ENCODE measurements around the gene CCDC142. TPM values are rescaled to one million over a fixed set of nuclear protein-coding genes. Genes with fewer than 3 reads are reported as not detected.
"Not testable (repeated sequence)": the region's sequence is repeated elsewhere in the genome, so short reads cannot be mapped to it uniquely, and the experiment has no call there.

Gene CCDC142
- total RNA-seq, 1 donor from 2014 or later, result 6.6 TPM

DNA sequence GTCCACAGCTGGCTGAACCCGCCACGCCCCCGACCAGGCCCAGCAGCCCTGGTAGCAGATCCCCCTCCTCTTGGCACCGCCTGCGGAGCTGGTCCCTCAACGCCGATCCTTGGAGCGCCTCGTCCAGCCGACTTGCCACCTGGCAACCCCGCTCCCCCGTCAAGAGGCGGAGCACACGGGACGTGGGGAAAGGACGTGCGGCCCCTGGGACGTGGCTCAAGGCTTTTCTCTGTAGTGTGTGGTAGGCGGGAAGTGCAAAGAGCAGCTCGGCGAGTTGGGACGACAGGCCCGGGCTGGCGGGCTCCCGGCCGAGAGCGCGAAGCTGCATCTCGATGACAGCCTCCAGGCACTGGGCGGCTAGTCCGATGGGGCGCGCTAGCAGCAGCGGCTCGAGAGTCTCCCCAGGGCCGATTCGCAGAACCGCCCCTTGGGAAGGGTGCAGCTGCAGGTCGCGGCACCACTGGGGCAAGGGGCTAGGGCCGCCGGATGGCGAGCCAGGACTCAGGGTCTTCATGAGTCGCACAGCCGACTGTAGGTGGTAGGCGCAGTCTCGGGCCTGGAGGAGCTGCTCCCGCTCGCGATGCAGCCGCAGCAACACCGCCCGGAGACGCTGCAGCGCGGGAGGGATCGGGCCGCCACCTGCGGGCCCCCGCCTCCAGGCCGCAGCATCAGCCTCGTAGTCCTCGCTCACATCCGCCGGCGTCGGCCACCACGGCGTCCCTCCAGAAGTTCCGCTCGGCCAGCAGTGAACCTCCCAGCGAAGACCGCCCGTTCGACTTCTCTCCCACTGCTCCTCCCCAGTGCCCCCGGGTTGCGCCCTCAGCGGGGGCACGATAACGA, 617 bp downstream of the CCDC142 start:
- peak; percentile 67 for ATAC-seq
- DNase-seq, result peak; percentile 79
- intact Hi-C loops (cut with micrococcal nuclease), result loop anchor here (5.0 kb wide), 1 partner anchor 105 kb away; no protein-coding TSS in a partner anchor

DNA sequence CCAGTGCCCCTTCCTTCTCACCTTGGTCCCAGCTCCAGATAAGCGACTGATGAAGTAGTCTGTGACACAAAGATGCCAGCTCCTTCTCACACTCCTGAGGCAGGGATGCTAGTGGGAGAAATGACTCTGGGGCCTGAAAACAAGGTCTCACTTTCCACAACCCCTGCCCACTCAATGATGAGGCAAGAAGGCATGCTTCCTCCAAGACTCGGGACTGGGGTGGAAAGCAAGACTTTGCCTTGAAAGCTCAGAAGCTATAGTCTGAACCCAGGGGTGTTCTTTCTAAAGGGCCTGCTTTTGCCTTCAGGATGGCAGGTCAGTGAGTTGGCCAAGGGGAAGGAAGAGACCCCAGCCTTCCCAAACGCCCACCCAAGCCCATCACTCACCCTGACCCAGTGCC, 1.4 kb downstream of the CCDC142 start:
- DNase-seq, result peak; percentile 0
- ATAC-seq, result no peak
- intact Hi-C loops (cut with micrococcal nuclease), result loop anchor here (5.0 kb wide), 1 partner anchor 106 kb away; no protein-coding TSS in a partner anchor

DNA sequence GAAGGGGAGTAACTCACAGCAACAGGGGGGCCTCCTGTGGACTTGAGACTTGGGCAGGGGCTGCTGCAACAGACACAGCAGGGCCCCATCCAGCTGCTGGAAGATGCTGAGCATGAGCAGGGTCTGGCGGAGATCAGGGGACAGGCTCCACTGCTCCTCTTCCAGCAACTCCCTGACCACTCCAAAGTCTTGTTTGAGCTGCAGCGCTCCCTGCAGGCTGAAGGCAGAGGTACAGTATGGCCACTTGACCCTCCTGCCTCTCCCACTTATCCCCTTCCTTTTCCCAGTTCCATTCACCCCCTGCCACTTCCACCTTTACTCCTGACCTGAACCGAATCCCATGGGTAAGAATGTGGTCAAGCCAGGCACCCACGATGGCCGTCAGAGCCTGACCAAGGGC, 7.9 kb downstream of the CCDC142 start:
- no peak for DNase-seq
- ATAC-seq, result no peak
- intact Hi-C loops (cut with micrococcal nuclease), result no loop called here

DNA sequence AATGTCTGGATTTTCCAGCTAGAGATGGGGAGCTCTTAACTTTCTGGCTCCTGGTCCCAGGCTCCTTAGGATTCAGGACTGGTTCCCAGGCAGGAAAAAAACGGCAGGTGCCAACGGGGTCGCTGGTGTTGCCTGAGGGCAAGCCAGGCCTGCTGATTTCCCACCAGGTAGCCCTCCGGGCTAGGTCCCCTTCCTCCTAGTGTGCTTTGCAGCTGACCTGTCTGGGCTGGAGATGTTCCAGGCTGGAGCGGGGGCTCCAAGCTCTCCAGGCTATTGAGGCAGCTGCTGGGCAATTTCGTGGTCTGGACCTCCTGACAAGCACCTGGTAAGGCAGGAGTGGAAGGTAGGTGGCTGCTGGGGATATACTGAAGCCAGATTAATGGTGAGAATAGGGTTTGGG, 8.3 kb downstream of the CCDC142 start:
- ATAC-seq, result no peak
- no peak for DNase-seq
- intact Hi-C loops (cut with micrococcal nuclease), result no loop called here

DNA sequence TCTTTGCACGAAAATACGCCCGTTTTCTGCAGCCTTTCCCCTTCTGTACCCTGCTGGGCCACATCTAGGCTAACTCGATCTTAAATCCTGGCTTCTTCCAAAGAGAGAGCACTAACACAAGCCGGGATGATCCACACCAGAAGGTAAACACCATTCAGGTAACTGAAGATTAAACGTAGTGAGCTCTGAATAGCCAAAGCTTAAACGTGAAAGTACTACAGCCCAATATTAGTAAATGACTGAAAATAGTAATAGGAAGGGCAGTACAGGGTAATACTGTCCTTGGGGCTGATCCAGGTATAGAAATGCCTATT, 9.9 kb downstream of the CCDC142 start:
- ATAC-seq, result peak; percentile 5

DNA sequence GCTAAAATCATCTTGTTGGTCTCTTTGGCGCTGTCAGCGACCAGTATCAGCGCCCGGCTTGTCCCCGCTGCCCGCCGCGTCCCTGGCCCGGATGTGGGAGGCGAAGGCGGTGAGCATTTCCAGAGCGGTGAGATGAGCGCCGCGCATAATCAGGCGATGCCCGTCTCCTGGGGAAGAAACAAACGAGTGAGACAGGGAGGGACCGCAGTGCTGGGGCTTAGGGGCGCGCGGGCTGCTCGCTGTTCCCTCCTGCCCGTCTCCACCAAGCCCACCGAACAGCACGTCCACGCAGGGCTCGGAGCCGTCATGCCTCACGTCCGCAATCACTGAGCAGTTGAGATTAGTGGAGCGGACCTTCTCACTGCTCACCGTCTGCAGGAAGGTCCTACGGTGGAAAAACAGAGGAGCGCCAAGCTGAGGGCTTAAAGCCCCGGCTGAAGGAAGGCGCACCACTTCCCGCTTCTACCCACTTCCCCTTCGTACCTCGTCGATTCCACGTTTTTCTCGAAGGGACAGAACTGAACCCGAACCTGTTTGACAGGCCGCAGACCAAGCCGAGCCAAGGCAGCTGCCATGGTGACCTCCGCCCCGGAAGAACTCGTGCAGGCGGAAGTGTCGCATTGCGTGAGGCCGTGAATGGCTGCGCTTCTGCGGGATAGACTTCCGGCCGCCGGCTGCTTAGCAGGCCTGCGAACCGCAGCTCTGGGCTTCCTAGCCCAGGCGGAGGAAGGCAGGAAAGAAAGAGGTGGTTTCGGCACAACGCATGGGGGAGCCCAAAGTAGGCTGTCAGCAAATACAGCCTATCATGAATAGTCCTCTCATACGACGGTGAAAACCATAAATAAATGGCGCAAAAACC, 10.5 kb downstream of the CCDC142 start, which contains the start of gene MRPL53:
MRPL53 (minus strand) TSS at position 595 of the 859 bp plus-strand sequence; CDS start at position 575, 20 bp downstream.
- intact Hi-C loops (cut with micrococcal nuclease), result no loop called here
- DNase-seq (peak; percentile 97), ATAC-seq (peak; percentile 95)

More for the DNA sequence above, 9.9 kb downstream of the CCDC142 start:
- DNase-seq, result no peak
- intact Hi-C loops (cut with micrococcal nuclease), result no loop called here

DNA sequence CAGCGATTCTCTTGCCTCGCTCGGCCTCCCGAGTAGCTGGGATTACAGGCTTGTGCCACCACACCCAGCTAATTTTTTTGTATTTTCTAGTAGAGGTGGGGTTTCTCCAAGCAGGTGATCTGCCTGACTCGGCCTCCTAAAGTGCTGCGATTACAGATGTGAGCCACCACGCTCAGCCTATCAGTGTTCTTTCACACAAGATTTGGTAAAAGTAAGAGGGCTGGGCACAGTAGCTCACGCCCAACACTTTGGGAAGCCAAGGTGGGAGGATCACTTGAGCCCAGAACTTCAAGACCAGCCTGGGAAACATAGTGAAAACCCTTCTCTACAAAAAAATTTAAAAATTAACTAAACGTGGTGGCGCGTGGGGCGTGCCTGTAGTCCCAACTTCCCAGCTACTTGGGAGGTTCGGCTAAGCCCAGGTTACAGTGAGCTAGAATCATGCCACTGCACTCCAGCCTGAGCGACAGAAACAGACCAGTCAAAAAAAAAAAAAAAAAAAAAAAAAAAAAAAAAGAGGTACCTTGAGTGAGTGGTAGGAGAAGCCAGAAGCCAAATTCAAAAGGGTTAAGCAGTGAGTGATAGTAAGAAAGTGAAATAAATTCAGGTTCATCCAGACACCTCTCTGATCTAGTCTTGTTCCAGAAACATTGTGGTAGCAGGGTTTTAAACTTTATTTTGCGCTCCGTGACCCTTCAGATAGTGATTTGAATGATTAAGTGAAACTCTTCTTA, 11.3 kb downstream of the CCDC142 start:
- intact Hi-C loops (cut with micrococcal nuclease), result no loop called here
- ATAC-seq (no peak), DNase-seq (no peak)

DNA sequence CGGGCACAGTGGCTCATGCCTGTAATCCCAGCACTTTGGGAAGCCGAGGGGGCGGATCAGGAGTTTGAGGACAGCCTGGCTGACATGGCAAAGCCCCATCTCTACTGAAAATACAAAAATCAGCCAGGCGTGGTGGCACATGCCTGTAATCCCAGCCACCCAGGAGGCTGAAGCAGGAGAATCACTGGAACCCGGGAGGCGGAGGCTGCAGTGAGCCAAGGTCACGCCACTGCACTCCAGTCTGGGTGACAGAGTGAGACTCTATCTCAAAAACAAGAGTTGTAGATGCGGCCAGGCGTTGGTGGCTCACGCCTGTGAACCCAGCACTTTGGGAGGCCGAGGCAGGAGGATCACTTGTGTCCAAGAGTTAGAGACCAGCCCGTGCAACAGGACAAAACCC, 12.1 kb downstream of the CCDC142 start:
- ATAC-seq; intact Hi-C loops (cut with micrococcal nuclease); DNase-seq: not testable (repeated sequence)

DNA sequence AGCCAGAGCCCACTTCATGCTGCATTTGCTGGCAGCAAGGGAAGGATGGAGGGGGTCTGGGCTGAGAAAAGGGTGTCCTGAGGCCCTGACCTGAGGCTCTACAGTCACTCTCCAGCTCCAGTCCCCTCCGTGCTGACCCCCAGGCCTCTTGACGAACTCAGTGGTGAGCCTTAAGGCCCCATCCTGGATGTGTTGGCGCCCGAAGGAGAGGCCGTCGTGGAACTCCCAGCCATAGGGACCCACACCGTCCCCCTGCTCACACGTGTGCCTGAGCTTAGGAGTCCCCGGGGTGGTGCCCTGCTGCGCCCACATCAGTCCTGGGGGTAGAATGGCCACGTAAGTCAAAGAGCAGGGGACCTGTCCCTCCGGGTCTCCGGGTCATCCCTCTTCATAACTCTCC, 18.4 kb downstream of the CCDC142 start:
- intact Hi-C loops (cut with micrococcal nuclease), result no loop called here
- DNase-seq (no peak), ATAC-seq (peak; percentile 1)

DNA sequence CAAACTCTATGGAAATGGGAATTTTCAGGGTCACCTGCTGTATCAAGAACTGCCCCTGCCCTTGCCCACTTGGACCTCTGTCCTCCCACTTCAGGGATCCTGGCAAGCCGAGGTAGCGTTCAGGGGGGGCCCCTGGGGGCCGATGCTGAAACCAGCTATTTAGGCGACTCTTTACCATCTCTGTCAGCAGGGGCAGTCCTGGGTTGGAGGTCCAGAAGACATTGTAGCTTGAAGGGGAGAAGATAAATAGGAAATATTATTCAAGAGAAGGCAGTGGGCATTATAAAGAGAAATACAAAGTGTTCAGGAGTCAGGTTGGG, 20.1 kb downstream of the CCDC142 start:
- intact Hi-C loops (cut with micrococcal nuclease), result no loop called here
- DNase-seq (no peak), ATAC-seq (no peak)

DNA sequence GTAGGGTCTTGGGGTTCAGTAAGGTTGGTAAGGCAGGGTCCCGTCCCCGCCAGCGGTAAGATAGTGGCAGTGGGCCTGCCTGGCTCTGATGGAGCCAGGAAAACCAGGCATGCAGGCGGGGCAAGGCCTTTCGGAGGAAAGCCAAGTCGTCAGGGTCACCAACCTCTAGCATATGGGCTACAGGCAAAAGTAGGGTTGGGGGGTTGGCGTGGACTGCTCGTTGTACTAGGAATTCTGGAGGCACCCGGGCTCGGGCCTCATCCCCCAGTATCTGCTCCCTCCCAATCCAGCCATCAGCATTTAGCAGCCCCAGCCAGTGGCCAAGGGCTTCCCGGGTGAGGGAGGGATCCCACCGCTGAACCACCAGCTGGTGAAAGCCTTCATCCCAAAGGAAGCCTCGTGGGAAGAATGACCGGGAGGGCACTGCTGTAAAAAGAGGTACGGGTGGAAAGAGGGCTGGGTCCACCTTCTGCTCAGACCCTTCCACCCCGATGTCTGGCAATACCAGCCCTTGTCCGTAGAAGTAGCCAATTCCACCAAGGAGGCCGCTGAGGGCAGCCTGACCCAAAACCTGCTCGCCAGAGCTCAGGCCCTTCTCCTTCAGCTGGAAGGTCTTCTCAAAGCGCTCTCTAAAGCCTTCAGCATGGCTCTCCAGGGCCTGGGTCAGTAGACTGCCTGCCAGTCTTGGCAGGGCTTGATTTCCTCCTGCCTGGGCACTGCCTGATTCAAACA, 20.6 kb downstream of the CCDC142 start:
- intact Hi-C loops (cut with micrococcal nuclease), result no loop called here
- no peak for ATAC-seq
- DNase-seq, result no peak

DNA sequence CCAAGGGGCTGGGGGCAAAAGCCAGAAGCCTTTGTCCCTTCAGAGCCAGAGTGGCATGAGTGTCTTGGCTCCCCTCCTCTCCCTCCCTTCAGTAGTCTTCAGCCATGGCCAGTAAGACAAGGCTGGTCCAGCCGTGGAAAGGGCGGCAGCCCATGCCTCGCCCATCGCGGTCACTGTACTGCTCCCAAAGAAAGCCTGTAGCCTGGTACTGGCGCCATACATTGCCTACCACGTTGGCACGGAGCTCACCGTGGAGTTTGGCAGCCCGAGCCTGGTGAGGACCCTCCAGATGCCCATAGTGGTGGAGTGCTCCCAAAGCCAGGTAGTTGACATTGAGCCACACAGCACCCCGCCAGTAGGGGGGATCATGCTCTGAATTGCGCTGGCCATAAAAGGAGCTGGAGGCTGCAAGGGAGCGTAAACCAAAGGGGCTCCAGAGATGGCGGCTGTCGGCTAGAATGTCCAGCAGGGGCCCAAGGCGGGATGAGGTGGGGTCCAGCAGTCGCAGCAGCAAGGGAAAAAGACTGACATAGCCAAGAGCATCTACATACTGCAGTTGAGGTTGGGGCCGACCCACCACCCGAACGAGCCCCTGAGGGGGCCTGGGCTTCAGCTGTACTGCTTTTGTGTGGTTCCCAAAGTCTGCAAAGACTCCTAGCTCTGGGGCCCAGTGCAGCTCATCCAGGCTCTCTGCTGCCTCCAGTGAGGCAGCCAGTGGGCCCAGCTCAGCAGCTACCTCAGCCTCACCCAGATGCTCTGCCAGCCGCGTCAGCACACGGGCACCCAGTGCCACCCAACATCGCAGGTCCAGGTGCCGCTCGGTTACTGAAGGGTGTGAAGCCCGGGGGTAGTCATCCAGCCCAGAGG, 21.4 kb downstream of the CCDC142 start:
- intact Hi-C loops (cut with micrococcal nuclease), result no loop called here
- ATAC-seq (no peak), DNase-seq (no peak)

DNA sequence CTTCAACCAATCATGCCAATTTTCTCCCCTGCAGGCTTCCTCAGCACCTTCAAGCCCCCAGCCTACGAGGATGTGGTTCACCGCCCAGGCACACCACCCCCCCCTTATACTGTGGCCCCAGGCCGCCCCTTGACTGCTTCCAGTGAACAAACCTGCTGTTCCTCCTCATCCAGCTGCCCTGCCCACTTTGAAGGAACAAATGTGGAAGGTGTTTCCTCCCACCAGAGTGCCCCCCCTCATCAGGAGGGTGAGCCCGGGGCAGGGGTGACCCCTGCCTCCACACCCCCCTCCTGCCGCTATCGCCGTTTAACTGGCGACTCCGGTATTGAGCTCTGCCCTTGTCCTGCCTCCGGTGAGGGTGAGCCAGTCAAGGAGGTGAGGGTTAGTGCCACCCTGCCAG, 22.6 kb downstream of the CCDC142 start:
- intact Hi-C loops (cut with micrococcal nuclease), result not testable (repeated sequence)

DNA sequence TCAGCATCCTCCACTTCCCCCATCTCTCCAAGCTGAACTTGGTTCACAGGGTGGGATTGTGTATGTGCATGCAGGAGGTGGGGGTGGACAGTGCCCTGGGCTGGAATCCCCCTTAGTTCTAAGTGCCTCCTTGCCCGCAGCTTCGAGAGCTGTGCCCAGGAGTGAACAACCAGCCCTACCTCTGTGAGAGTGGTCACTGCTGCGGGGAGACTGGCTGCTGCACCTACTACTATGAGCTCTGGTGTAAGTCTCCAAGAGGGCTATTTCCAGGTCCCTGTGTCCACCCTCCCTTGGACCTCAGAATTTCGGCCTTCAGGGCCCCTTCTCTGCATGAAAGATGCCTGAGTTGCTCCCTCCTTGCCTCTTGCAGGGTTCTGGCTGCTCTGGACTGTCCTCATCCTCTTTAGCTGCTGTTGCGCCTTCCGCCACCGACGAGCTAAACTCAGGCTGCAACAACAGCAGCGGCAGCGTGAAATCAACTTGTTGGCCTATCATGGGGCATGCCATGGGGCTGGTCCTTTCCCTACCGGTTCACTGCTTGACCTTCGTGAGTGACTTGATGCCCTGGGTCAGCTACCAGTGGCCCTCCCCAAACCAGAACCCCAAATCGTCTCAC, 23.2 kb downstream of the CCDC142 start:
- ATAC-seq, result not testable (repeated sequence)

More for the DNA sequence above, 22.6 kb downstream of the CCDC142 start:
- DNase-seq, ATAC-seq: not testable (repeated sequence)

DNA sequence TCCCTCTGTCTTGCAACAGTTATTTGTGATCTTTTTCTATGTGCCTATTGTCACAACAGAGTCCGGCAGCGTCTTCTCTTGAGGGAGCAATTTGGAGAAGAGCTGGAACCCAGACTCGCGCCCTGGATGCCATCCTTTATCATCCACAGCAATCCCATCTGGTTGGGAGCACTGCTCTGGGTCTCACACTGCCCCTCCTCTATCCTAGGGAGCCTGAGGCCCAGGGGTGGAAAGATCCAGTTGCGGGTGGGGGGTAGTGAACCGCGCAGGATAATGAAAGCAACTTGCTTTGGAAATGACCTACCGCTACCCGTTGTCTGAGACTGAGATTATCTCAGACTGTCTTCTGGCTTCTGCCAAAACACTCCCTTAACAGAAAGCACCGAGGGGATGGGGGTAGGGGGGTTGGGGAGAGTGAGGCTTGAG, 23.8 kb downstream of the CCDC142 start:
- intact Hi-C loops (cut with micrococcal nuclease), result no loop called here
- DNase-seq, result peak; percentile 17
- no peak for ATAC-seq

More for the DNA sequence above, 23.2 kb downstream of the CCDC142 start:
- intact Hi-C loops (cut with micrococcal nuclease); DNase-seq: not testable (repeated sequence)

DNA sequence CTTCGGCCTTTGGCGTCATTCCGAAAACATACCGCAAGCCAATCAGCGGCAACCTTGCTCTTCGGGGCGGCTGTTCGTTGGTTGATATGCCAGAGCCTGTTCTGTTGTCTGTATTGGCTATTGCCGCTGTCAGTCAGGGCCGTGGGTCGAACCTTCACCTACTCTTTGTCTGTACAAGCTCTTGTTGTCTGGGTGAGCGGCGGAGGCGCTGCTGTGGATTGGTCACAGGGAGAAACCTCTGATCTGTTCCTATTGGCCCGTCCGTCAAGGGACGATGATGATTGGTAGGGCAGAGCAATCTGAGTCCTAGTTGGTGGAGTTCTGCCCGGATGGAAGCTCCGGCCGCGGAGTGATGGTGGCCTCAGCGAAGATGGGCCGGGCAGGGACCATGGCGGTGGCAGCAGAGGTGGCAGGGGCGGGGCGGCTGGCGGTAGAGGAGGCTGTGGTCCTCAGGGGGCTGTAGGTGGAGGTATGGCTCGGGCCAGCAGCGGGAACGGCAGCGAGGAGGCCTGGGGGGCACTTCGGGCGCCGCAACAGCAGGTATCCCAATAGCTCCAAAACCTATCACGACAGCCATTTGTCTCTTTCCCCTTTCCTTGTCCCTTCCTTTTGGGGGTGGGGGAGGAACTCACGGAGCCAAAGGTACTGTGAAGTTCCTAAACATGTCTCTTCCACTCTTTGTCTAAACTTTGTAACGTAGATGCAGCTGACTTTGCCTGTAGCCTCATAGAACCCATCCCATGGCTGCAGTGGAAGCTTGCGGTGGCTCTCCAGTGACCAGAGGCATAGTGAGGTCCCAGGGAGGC, 24.5 kb downstream of the CCDC142 start, which contains the start of gene WBP1:
WBP1 (plus strand) TSS at position 307 of the 806 bp plus-strand sequence; CDS start at position 472, 165 bp downstream.
- intact Hi-C loops (cut with micrococcal nuclease), result no loop called here
- peak; percentile 92 for ATAC-seq

More for the DNA sequence above, 24.5 kb downstream of the CCDC142 start, which contains the start of gene WBP1:
- peak; percentile 99 for DNase-seq
